Esophagus mucosa (tissue), 1 donor: Measurements from ENCODE around the gene PIGZ. TPM values are rescaled to one million over a fixed set of nuclear protein-coding genes. Genes with fewer than 3 reads are reported as not detected.
A peak's percentile ranks its signal among the peaks of the same experiment; 100 is the strongest.
"Not testable (repeated sequence)": the region's sequence is repeated elsewhere in the genome, so short reads cannot be mapped to it uniquely, and the experiment has no call there.

ENCODE experiments used
- ATAC-seq: fragments of 200-7000 bp; cut with Tn5 transposase; one replicate; pipeline ENCODE4 v1.9.1; 2020
- total RNA-seq: library from RNA; stranded (reverse); gene quantifications from one replicate; pipeline ENCODE4 v1.2.4, GENCODE V29; 2023
- donor health status: DM: yes; HTN: yes; CAD: no.

Gene PIGZ
- total RNA-seq, 1 donor from 2014 or later: 3.7 TPM

DNA sequence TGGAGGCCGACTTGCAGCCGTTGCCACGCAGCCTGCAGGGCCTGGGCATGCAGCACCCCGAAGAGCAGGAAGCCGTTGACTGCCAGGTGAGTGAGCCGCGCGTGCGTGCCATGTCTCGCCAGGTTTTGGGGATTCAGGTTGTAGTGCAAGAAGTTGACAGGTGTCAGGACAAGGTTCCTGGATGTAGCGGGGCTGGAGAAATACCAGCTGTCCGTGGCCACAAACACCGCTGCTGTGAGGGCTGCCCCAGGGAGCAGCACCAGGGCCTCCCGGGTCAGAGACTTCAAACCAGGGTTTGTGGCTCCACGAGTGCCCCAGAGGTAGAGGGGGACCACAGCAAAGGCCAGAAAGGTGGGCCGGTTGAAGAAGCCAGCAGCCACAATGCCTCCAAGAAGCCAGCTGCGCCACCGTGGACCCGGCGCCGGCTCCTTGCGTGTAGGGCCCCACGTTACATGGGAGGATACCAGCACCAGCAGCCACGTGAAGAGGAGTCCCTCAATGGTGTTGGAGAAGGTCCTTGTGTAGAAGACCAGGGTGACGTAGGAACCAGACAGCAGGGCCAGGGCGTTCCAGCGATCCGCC is 20.7 kb downstream of the PIGZ start:
- ATAC-seq: no peak

DNA sequence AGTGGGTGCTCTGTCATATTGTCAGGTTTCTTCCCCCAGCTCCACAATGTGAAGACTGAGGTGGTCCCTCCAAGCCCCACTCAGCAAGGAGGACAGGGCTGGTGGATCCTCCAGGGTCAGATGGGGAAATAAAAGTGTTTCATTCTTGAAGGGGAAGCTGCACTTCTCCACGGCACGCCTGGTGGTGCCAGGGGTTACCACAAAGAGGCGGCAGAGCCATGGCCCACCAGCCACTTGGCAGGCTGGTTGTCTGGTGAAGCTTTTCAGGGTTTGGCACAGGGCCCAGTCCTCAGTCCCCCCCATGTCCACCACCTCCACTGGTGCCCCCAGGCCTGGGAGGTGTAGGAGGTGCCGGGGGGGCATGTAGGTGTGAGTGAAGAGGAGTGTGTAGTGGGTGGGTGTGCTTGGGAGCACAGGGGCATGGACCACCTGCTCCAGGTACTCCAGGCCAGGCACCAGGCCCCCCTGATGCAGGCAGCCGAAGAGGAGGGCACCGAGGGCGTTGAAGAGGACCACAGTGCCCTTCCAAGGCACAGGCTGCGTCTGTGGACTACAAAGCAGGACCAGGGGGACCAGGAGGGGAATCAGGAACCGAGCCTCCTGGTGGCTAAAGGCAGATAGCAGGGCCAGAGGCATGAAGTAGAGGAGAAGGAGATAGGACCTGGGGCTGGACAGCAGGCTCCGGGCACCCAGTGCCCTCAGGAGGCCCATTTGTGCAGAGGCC is 21.3 kb downstream of the PIGZ start:
- no peak for ATAC-seq

DNA sequence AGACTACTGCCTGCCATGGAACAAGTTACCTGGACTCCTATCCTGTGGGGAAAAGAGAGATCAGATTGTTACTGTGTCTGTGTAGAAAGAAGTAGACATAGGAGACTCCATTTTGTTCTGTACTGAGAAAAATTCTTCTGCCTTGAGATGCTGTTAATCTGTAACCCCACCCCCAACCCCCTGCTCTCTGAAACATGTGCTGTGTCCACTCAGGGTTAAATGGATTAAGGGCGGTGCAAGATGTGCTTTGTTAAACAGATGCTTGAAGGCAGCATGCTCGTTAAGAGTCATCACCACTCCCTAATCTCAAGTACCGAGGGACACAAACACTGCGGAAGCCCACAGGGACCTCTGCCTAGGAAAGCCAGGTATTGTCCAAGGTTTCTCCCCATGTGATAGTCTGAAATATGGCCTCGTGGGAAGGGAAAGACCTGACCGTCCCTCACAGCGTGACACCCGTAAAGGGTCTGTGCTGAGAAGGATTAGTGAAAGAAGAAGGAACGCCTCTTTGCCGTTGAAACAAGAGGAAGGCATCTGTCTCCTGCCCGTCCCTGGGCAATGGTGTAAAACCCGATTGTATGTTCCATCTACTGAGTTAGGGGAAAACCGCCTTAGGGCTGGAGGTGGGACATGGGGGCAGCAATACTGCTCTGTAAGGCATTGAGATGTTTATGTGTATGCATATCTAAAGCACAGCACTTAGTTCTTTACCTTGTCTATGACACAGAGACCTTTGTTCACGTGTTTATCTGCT is 24.4 kb downstream of the PIGZ start:
- ATAC-seq: not testable (repeated sequence)

DNA sequence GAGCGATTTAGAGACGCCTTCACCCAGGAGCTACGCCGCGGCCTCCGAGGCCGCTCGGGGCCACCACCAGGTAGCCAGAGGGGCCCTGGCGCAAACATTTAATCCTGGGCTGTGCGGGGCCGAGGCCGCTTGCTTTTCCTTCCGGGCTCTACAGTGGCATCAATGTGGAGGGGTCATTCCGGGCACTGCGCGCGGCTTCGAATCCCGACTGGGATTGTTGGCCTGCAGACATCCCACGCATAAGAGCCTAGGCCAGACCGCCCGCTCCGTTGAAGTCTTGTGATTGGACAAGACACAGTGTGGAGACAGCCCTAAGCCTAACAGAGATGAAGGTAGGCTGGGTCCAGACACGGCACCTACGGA is 25.7 kb downstream of the PIGZ start:
- no peak for ATAC-seq

DNA sequence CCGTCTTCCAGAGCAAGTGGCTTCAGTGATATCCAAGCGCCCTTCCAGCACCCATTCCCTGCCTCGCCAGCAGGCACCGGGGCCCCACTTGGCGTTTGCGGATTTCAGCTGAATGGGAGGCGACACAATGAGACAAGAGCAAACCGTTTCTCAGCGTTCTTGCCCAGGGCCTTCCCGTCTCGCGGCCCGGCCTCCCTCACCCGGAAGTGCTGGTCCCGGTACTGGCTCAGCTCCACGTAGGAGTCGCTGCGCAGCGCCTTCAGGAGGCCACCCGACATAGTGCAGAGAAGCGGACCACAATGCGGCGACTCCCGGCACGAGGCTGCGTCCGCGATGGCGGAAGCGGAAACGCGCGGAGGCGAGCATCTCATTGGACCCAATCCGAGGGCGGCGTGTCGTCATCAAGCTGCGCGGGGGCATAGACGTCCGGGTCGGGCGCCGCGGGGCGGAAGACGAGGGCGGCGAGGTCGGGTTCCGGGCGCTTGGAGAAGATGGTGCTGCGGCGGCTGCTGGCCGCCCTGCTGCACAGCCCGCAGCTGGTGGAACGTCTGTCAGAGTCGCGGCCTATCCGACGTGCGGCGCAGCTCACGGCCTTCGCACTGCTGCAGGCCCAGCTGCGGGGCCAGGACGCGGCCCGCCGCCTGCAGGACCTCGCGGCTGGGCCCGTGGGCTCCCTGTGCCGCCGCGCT is 26.3 kb downstream of the PIGZ start, which contains the start of gene NCBP2:
NCBP2 (minus strand) TSS at position 303 of the 689 bp plus-strand sequence; CDS start at position 278, 25 bp downstream.
- ATAC-seq: peak; percentile 98

DNA sequence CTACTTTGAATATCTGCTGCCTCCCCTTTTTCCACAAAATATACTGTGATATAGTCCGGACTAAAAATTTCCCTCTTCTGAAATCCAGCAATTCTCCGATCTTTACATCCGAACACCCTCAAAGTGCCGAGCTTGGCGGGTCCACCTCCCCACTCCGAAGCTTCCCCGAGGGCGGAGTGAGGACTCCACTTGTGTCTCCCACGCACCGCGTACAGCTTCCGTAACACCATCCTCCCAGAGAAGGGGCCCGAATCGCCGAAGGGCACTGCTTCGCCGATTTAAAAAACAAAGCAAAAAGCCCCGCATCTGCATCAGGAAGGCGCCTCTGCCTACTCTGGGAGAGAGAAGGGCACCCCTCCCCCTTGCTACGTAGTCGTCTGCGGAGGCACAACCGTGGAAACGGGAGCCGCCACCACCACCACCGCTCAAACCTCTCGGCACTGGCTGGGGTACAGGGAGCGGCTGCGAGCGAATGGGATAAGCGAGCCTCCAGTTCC is 26.9 kb downstream of the PIGZ start:
- ATAC-seq: peak; percentile 58

DNA sequence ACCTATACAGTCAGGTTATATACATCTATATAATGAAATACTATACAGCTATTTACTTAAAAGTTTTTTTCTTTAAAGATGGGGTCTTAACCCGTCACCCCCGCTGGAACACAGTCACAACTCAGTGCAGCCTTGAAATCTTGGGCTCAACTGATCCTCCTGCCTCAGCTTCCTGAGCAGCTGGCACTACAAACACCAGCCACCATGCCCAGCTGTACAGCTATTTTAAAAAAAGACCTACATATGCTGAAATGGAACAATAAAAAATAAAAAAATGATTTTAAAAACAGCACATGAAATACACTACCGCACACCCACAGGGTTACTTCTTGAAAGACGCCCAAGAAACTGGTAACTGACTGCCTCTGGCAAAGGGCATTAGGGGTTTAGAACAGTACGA is 30.1 kb downstream of the PIGZ start:
- ATAC-seq: no peak

DNA sequence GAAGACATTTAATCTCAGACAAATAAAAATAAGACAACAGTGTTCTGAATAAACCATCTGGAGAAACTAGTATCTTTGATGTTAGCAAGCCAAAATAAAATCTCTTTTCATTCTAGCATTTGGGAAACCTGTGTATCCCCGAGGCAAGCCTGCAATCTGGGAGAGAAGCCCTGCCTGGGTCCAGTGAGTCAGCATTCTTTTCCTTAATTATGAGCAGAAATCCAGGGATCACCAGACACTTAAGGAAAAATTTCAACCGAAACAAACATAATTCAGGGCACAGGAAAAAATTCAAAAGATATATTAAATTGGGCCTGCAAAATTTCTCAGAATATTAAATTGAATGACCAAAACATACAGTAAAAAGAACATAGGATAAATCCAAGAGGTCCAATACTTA is 30.5 kb downstream of the PIGZ start:
- ATAC-seq: no peak

DNA sequence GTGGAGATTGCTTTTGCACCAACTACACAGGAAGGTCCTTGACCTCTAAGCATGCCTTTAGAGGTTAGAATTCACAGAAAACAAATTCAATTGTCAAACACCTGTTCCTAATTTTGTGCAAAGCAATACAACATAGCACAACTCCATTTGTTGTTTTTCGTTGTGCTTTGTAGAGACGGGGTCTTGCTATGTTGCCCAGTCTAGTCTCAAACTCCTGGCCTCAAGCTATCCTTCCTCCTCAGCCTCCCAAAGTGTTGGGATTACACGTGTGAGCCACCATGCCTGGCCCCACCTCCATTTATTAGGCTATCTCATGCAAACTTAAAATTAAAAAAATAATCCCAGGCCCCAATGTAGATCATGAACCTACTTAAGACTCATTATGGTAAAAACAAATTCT is 32.3 kb downstream of the PIGZ start:
- no peak for ATAC-seq

DNA sequence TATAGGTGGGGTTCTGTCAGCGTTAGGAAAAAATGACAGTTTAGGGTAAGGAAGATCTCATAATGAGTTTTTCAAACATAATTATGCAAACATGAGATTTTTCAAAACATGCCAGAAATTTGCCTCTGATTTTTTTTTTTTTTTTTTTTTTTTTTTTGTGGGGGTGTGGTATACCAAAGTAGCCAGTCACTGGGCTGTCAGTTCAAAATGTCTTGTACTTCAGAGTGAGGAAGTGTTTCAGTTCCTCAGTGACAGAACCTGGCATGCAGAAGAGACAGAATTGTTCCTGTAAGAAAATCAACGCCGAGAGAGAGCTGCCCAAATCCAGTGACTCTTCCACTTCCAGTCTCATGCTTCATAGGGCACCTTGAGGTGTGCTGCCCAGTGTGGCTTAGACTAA is 36.0 kb downstream of the PIGZ start:
- no peak for ATAC-seq

DNA sequence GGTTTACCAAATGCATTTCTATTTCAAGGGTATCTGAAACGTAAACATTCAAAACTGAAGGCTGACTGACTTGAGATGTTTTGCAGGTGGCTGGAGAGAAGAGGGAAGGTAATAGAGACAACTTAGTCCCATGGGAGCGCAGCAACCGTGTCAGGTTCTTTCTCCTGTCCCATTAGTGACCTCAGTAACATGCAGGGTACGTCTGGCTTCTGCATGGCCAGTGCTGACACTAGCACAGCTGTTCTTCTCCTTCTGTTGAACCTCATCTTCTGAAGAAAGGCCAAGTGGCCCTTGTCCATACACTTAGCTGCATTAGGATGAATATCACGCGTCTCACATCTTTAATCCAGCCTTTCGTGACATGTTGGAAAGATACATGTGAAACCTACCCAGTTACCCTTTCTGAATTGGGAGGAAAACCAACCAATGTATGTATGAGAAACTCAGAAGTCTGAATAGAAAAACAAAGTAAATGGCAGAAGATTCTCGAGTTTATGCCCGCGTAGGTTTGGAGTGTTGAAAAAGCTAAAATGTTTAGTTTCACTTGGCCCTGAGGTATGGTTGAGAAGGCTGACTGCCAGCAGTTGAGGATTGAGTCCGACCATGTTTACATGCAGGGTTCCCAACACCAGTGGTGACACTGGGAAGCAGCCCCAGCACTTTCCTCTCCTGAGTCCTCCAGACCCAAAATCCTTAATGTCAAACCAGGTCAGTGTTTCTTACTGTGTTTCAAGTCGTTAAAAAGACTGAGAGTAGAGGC is 36.6 kb downstream of the PIGZ start:
- ATAC-seq: no peak

DNA sequence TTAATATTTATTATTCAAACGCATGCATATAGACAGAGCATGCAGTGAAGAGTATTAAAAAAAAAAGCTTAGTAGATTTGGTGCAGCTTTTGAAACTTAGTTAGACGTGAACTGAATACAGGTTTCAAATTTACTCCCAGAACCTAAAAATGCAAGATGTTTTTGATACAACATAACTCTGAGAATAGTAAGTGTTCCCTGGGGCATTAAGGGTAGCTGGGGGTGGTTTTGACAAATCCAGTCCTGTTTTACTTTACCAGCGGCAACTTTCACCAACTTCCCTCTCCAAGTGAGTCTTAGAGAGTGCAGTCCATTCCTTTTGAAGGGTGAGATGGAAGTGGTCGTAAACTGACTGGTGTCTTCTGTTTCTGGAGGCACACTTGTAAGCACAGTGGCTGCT is 37.5 kb downstream of the PIGZ start:
- ATAC-seq: no peak

DNA sequence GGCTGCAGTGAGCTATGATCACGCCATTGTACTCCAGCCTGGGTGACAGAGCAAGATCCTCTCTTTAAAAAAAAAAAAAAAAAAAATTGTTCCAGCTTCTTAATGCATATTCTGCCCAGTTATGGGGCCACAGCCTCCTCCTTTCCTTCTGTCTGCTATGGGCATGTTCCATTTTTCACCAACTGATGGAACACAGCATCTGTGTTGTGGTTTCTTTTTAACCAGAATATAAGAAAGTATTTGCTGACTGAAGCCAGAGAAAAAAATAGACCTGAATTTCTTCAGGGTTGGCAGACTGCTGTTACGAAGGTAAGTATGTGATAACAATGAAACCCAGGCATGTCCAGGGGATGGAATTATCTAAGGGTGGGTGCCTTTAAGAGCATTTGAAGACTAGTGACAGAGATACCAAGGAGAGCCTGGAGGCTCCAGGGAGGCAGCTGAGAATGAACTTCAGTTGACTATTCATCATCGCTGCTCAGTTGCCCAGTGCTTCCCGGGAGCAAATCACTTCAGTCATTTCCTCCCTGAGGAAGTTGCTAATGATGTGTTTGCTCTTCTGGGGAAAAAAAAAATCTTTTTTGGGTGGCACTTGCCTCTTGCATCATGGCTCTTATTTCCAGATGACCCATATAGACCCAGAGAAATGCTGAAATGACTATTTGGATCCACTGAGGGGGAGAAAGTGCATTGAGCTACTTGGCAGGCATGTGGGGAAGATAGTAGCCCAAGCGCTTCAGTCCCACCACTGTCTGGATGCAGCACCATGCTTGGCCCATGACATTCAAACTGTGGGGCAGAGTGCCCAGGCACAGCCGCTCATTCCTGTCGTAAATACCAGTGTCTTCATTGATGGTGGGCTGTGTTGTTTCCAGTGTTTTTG is 40.8 kb downstream of the PIGZ start:
- ATAC-seq: no peak

DNA sequence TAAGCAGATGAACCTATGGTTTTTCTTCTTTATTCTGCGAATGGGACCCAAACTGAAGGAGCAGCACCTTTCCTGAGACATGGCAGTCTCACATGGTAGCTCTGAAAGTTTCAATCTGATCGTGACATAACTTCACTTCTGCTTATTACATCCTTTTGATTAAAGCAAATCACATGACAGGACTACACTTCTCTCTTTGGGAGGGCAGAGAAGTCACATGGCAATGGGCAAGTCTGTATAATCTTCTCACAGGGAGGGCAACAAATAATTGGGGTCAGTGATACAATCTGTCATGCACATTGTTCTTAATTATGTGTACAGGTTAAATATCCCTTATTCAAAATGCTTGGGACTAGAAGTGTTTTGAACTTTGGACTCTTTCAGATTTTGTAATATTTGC is 47.9 kb downstream of the PIGZ start:
- ATAC-seq: no peak

DNA sequence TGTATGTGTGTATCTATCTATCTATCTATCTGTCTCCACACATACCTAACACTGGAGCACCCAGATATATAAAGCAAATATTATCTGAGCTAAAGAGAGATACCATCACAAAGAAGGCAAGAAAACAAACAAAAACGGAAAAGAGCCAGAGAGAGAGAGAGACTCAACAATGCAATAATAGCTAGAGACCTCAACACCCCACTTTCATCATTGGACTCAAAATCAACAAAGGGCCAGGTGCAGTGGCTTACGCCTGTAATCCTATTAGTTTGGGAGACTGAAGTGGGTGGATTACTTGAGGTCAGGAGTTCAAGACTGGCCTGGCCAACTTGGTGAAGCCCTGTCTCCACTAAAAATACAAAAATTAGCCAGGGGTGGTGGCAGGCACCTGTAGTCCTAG is 49.7 kb downstream of the PIGZ start:
- no peak for ATAC-seq

DNA sequence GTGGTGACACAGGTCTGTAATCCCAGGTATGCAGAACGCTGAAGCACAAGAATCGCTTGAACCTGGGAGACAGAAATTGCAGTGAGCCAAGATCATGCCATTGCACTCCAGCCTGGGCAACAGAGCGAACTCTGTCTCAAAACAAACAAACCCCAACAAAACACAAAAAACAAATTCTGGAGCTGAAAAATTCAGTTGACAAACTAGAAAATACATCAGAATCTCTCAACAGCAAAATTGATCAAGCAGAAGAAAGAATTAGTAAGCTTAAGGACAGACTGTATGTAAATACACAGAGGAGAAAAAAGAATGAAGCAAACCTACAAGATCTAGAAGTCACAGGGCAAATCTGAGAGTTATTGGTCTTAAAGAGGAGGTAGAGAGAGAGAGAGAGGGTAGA is 51.6 kb downstream of the PIGZ start:
- no peak for ATAC-seq

DNA sequence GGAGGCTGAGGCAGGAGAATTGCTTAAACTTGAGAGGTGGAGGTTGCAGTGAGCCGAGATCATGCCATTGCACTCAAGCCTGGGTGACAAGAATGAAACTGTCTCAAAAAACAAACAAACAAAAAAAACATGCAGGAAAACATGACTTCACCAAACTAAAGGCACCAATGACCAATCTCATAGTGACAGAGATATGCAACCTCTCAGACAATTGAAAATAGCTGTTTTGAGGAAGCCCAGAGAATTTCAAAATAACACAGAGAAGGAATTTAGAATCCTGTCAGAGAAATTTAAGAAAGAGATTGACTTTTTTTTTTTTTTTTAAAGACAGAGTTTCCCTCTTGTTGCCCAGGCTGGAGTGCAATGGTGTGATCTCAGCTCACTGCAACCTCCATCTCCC is 52.4 kb downstream of the PIGZ start:
- no peak for ATAC-seq

DNA sequence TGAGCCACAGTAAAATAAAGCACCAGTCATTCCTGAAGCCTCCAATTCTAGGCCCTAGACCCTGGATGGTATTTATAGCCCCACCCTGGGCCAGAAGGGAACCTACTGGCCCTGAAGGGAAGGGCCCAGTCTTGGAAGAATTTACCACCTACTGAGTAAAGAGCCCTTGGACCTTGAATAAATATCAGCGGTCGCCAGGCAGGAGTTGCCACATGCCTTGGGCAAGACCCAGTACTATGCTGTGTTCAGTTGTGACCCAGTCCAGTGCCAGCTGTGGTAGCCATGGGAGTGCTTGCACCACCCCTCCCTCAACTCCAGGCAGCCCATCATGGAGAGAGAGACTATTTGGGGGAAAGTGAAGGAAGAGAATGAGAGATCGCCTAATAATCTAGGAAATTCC is 53.3 kb downstream of the PIGZ start:
- ATAC-seq: no peak

DNA sequence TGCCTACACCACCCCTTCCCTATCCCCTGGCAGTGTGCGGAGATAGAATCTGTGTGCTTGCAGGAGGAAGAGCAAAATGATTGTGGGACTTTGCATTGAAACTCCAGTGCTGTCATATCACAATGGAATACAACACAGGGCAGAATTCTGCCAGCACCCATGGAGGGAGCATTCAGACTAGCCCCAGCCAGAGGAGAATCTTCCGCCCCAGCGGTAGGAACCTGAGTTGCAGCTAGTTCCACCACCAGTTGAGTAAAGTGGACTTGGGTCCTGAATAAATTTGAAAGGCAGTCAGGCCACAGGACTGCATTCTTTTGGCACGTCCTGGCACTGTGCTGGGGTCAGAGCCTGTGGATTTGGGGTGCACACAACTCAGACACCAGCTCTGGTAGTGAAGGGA is 53.8 kb downstream of the PIGZ start:
- no peak for ATAC-seq

DNA sequence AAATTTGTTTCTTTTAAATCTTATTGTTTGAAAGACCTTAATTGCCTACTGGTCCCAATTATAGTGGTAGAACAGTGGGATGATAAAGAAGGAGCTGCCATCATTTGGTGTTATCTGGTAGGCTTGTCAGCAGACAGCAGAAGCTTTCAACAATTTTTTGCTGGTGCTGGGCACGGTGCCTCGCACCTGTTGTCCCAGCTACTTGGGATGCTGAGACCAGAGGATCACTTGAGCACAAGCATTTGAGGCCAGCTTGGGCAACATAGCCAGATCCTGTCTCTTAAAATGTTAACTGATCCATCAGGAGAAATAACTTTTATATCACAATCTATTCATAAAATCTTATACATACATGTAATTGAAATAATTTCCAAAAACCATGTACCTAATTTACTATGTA is 64.9 kb downstream of the PIGZ start:
- no peak for ATAC-seq

DNA sequence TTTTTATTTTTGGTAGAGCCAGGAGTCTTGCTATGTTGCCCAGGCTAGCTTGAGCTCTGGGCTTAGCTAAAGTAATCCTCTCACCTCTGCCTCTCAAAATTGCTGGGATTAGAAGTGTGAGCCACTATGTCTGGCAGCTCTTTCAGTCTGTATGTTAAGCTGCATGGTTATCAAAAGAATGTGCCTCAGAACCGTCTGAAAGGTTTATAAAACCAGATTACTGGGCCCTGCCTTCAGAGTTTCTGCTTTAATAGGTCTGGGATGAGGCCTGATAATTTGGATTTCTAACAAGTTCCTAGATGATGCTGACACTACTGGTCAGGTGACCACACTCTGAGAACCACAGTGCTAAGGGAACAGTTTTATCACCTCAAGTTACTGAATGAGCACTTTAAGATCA is 66.3 kb downstream of the PIGZ start:
- ATAC-seq: no peak
